ENCODE measurements around the gene LARGE1. TPM values are rescaled to one million over a fixed set of nuclear protein-coding genes. Genes with fewer than 3 reads are reported as not detected.

The LARGE1 gene
- total RNA-seq, 1 experiment from 2014 or later = 1.5 TPM

DNA sequence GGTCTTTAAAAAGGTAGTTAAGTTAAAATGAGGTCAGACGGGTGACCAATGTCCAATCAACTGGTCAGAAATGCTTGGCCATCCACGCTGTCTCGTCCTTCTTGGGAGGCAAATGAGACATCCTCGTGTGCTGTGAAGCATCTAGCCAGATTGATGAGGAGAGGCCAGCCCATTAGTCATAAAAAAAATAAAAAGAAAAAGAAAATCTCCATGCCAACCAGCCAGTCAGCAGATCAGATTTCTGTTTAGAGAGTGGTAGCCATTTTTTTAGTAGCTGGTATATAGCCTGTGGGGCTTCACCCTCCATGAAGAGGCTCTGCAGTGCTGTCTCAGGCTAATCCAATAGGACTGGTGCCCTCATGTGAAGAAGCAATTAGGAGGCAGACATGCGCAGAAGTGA is 519.0 kb downstream of the LARGE1 start:
- no peak for ATAC-seq
- intact Hi-C loops (cut with micrococcal nuclease) = no loop called here

More for the DNA sequence above, 519.0 kb downstream of the LARGE1 start:
- Histone ChIP-seq H3K9ac (ENCODE audit: low read length) (no peak overlapping the region), H3K27me3 (ENCODE audit: insufficient read depth, low read length) (no peaks in the 10 kb centered on the region), H3K4me1 (ENCODE audit: control insufficient read depth in 1 of 2, insufficient read depth in 2 of 2, low read length in 2 of 2) (no peaks in the 10 kb centered on the region), H3K9me2 (ENCODE audit: insufficient read depth) (no peaks in the 10 kb centered on the region), H3K4me2 (ENCODE audit: low read length) (no peak overlapping the region), H3K4me3 (replicated peaks in 1 of 2; ENCODE audit: low read depth in 1 of 2, low read length in 2 of 2) (no peak overlapping the region), H3K36me3 (ENCODE audit: control insufficient read depth in 1 of 2, insufficient read depth in 2 of 2, low read length in 2 of 2) (no peaks in the 10 kb centered on the region), H3K27ac (ENCODE audit: low read depth, low read length) (no peak overlapping the region), H3K79me2 (ENCODE audit: insufficient read depth, low read length) (no peaks in the 10 kb centered on the region), H4K20me1 (ENCODE audit: insufficient read depth) (no peaks in the 10 kb centered on the region), H2AFZ (ENCODE audit: low read depth, low read length, poor library complexity, severe bottlenecking) (no peak overlapping the region), H3K9me3 (ENCODE audit: control insufficient read depth in 1 of 2, insufficient read depth in 1 of 2, low read depth in 1 of 2, low read length in 2 of 2) (peaks cover 7 to 41% of the 10 kb centered on the region in 2 experiments; a peak in 2 of 4 replicates)
- TF ChIP-seq, protein P1, sequence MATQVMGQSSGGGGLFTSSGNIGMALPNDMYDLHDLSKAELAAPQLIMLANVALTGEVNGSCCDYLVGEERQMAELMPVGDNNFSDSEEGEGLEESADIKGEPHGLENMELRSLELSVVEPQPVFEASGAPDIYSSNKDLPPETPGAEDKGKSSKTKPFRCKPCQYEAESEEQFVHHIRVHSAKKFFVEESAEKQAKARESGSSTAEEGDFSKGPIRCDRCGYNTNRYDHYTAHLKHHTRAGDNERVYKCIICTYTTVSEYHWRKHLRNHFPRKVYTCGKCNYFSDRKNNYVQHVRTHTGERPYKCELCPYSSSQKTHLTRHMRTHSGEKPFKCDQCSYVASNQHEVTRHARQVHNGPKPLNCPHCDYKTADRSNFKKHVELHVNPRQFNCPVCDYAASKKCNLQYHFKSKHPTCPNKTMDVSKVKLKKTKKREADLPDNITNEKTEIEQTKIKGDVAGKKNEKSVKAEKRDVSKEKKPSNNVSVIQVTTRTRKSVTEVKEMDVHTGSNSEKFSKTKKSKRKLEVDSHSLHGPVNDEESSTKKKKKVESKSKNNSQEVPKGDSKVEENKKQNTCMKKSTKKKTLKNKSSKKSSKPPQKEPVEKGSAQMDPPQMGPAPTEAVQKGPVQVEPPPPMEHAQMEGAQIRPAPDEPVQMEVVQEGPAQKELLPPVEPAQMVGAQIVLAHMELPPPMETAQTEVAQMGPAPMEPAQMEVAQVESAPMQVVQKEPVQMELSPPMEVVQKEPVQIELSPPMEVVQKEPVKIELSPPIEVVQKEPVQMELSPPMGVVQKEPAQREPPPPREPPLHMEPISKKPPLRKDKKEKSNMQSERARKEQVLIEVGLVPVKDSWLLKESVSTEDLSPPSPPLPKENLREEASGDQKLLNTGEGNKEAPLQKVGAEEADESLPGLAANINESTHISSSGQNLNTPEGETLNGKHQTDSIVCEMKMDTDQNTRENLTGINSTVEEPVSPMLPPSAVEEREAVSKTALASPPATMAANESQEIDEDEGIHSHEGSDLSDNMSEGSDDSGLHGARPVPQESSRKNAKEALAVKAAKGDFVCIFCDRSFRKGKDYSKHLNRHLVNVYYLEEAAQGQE (IDR thresholded peaks at IDR 0.05; ENCODE audit: low read depth) = no peak
- TF ChIP-seq SP1 (IDR thresholded peaks at IDR 0.05; ENCODE audit: low read depth) (no peak), POLR2AphosphoS5 (IDR thresholded peaks at IDR 0.05; ENCODE audit: low read depth, low read length) (no peak)
- TF ChIP-seq, protein P2, sequence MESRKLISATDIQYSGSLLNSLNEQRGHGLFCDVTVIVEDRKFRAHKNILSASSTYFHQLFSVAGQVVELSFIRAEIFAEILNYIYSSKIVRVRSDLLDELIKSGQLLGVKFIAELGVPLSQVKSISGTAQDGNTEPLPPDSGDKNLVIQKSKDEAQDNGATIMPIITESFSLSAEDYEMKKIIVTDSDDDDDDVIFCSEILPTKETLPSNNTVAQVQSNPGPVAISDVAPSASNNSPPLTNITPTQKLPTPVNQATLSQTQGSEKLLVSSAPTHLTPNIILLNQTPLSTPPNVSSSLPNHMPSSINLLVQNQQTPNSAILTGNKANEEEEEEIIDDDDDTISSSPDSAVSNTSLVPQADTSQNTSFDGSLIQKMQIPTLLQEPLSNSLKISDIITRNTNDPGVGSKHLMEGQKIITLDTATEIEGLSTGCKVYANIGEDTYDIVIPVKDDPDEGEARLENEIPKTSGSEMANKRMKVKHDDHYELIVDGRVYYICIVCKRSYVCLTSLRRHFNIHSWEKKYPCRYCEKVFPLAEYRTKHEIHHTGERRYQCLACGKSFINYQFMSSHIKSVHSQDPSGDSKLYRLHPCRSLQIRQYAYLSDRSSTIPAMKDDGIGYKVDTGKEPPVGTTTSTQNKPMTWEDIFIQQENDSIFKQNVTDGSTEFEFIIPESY (IDR thresholded peaks at IDR 0.05; ENCODE audit: extremely low read depth, insufficient replicate concordance, low read length) = no peak
- BruUV-seq (replicated peaks) = no TSS peak
- POLR2A ChIA-PET = no interaction called here
- CTCF ChIA-PET = no interaction called here
- RAD21 ChIA-PET (ENCODE audit: low non-redundant PET in 1 of 2, low total read pairs in 2 of 2, uncharacterized antibody in 2 of 2, unreplicated experiment in 2 of 2) = no interaction called here
- no peak for DNase-seq (ENCODE audit: low read depth, low spot score)
